Globus pallidus (tissue), 1 donor: Measurements from ENCODE around the gene CD248.
A peak's percentile ranks its signal among the peaks of the same experiment; 100 is the strongest.
"Not testable (repeated sequence)": the region's sequence is repeated elsewhere in the genome, so short reads cannot be mapped to it uniquely, and the experiment has no call there.

Experiments
- DNase-seq: peaks from one replicate; pipeline ENCODE4 v3.0.0-alpha.2; 2015; ENCODE audit warnings: low spot score

The CD248 gene

DNA sequence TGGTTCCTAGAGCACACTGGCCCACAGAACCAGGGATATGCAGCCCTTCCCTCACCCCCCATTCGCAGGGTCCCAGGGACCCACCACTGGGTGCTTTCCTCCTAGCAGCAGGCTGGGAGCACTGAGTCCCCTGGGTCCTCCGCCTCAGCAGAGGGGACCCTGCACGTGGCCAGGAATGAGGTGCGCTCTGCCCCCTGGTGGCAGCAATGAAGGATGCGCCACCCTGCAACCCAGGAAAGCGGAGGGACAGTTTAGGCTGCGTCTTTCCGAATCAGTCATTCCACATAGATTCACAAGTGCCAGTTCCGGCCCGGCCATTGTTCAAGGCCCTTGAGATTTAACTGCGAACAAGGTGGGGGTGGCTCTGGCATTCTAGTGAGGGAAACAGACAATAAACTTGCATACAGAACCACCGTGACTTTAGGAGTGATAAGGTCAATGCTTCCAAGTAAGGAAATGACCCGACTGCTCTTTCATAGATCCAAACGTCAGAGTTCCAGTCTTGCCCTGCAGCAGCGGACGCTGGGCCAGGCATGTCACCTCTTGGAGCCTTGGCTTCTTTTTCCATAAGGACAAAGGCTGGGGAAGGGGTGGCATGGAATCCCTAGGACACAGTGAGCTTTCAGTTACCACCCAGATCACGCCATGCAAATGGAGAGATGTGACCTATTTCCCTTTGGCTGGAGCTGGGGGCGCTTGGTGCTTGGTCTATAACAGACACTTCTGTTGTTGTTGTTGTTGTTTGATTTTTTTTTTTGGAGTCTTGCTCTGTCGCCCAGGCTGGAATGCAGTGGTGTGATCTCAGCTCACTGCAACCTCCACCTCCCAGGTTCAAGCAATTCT is 11.7 kb upstream of the CD248 start:
- DNase-seq: peak; percentile 64

DNA sequence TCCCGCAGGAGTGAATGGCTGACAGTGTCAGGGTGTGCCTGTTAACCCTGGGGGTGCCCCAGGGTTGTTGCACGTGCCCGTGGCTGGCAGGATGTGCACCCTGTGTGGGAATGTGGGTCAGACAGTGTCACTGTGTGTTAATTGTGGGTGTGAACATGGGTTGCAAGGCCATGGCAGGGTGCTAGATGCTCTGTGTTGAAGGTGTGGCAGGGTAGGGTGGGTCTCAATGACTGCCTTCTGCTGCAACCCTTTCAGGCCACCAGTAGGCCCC is 11.1 kb upstream of the CD248 start:
- no peak for DNase-seq

DNA sequence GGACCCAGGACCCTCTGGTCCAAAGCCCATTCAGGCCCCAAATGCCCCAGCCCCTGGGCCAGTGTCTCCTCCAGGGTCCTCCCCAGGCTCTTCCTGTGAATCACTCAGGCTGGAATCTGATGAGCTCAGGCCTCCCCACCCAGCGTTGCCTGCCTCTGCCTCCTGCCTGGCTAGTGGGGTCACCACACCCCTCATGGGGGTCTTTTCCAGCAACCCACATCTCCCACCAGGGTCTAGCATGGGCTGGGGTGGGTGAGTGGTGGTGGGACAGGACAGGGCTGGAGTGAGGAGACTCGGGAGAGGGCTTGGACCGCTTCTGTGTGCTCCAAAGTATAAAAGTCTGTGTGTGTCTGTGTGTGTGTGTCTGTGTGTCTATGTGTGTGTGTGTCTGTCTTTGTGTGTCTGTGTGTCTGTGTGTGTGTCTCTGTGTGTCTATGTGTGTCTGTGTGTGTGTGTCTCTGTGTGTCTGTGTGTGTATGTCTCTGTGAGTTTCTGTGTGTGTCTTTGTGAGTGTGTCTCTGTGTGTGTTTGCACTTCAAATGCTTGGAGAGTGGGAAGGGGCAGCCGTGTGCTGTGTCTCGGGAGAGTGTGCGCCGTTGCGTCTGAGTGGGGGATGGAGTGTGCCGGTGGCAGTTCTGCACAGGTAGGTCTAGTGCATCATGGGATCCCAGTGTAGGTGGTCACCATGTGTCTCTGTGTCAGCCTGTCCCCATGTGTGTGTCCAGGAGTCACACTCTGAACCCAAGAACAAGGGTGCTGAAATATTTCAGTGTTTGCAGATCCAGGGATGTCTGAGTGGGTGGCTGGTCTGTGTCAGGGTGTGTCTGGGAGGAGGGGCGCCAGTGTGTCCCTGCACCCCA is 10.6 kb upstream of the CD248 start:
- no peak for DNase-seq

- no peak for DNase-seq
These were observed 9.6 kb upstream of the CD248 start for GRCh38 chr11:66326261-66327111.

- no peak for DNase-seq
These were observed 8.4 kb upstream of the CD248 start for GRCh38 chr11:66325263-66325671.

DNA sequence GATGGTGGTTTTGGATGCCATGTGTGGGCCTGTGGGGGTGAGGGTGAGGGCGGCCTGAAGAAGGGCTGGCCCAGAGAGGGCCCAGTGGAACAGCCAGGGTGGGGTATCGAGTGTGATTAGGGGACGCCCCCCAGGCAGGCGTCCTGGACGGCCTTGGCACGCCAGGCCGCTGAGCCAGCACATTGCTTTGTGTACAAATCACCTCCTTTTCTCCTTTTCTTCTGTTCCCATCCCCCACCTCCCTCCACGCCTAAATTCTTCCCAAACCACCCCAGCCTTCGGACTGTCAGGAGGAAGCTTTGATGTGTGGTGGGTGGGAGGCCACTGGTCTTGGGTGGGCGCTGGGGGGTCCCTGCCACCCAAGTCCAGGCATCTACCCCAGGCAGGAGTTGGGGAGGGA is 7.8 kb upstream of the CD248 start:
- no peak for DNase-seq

GRCh38 chr11:66323684-66324083 is 6.8 kb upstream of the CD248 start:
- DNase-seq: no peak

GRCh38 chr11:66322732-66323427 is 6.0 kb upstream of the CD248 start:
- DNase-seq: no peak

GRCh38 chr11:66321606-66322005 is 4.8 kb upstream of the CD248 start:
- no peak for DNase-seq

- not testable (repeated sequence) for DNase-seq
These were observed 3.9 kb upstream of the CD248 start for GRCh38 chr11:66320748-66321147.

- not testable (repeated sequence) for DNase-seq
These were observed 3.4 kb upstream of the CD248 start for GRCh38 chr11:66320289-66320688.

DNA sequence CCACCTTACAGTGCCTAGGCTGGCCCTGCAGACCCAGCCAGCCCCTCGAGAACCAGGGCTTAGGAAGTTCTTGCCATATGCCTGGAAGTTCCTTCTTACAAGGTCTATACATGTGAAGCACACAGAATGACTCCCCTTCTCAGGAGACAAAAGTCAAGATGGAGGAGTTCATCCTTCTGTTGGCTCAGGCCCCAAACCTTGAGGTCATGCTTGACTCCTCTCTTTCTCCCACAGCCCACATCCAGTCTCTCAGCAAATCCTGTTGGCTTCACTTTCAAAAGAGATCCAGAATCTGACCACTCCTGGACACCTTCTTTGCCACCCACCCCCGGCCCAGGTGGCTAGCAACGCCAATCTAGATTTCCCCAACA is 1.7 kb upstream of the CD248 start:
- no peak for DNase-seq

- DNase-seq: no peak
These were observed 1.1 kb upstream of the CD248 start for GRCh38 chr11:66317723-66318599.

- no peak for DNase-seq
These were observed 478 bp upstream of the CD248 start for GRCh38 chr11:66317322-66317722.

DNA sequence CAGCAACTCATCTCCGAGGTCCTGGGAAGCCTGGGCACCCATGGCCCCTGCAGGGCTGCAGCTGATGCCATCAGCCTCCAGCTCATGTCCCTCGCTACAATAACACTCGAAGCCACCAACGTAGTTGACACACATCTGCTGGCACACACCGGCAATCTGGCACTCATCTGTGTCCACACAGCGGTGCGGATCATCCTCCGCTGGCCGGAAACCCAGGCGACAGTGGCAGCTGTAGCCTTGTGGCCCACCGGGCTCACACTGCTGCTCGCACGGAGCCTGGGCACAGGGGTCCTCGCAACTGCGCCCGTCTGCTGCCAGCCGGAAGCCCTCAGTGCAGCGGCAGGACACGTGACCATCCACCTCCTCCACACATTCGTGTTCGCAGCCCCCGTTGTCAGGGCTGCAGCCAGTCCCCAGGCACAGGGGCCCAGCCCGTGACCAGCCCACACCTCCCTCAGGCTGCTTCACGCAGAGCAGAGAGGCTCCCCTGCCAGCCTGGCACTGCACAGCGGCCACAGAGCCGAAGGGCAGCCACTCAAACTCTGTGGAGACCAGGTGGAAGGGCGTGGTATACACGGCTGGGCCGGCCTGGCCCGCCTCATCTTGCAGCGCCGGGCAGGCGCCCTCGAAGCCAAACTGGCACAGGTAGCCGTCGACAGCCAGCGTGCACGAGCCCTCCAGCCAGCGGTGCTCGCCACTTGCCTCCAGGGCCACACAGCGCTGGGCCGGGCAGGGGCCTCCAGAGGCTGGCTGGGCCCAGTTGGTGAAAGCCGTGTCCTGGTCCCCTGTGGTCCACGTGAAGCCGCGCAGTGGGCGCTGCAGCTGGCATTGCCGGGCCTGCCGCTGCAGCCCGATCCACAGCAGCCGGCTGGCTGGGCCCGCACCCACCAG is 678 bp downstream of the CD248 start:
- no peak for DNase-seq

- DNase-seq: no peak
These were observed 1.4 kb downstream of the CD248 start for GRCh38 chr11:66315498-66315885.

DNA sequence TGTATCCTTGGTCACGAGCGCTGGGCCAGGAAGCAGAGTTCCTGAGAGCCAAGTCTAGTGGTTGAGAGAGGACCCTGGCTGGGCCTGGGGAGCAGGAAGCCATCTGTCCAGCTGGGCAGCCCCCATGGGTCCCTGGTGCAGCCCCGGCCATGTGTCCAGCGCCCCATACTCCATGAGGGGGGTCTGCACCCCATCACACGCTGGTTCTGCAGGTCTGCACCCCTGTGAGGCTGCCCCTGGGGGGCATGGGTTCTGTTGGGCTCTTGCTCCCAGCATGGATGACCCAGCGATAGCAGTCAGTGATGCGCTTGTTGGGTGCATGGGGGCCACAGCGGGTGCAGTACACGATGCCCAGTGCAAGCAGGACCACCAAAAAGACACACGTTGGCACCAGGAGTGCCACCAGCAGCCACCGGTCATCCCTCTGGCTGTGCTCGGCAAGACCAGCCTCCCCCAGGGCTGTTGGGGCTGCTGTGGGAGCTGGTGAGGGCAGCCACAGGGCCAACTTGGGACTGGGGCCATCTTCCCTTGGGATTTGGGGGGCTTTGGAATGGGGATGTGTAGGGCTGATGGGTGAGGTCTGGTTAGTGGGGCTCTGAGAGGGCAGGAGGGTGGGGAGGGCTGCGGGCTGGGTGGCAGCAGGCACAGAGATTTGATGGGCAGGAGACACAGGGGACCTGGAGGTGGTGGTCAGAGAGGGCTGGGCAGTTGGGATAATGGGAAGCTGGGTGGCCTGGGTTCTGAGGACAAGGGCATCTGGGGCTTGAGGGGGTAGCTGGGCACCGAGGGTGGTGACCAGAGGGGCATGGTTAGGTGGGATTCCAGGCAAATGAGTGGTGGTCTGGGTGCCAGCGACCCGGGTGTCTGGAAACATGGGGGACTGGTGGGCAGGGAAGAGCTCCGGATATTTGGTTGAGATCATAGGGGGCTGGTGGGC is 2.0 kb downstream of the CD248 start:
- no peak for DNase-seq

DNA sequence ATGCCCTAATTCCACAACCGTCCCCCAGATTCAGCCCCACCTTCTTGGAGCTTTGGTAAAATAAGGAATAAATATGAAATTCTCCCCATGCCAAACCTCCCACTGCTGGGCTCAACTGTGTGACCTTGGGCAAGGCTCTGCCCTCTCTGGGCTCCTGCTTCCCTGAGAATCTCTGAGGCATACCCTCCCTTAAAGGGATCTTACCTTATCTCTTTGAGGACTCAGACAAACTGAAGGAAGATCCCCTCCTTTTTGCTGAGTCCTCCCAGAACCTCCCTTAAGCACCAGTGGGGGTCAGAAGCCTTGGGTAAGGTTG is 2.7 kb downstream of the CD248 start:
- no peak for DNase-seq
